ENCODE data around the gene ATP11A. TPM values are rescaled to one million over a fixed set of nuclear protein-coding genes. Genes with fewer than 3 reads are reported as not detected.

Gene ATP11A
- total and polyA plus RNA-seq, 7 donors = 3.9 to 48.6 (median 26.4) TPM

DNA sequence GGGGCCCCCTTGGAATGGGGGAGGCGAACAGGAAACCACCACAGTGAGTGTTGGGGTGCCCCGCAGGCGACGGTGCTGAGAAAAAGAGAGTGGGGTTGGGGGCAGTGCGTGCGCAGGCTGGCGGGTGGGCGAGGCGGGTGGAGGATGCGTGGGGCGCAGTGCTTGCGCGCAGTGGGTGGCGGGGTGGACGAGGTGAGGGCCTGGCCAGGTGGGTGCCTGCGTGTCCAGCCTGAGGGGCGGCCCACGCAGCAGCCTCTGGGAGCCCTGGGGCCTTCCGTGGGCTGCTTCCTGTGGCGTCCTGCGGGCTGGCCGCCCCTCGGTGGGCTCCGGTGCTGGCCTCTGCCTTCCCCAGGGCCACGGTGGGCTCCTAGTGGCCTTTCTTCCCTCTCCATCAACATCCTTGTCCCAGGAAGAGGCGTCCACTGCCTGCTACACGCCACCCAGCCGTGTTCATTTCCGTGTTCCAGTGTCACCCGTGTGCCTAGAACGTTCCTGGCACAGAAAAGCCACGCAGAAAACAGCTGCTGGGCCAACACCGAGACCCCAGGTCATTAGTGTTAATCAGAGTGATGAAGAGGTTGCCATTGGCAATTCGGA lies 7.1 kb downstream of the ATP11A start:
- Histone ChIP-seq H3K4me3 (no peak overlapping the region), H3K27ac (no peak overlapping the region), H3K27me3 (ENCODE audit: insufficient read depth in 3 of 3, low read length in 2 of 3) (no peaks in the 10 kb centered on the region), H3K9me3 (no peaks in the 10 kb centered on the region), H3K4me1 (peaks cover 34% of the 10 kb centered on the region), H3K36me3 (ENCODE audit: insufficient read depth in 1 of 2, low read depth in 1 of 2) (no peaks in the 10 kb centered on the region)
- ATAC-seq (no peak), DNase-seq (peak in 1 of 2 donors; percentile 33)
- WGBS, 3 donors = 96 to 97% (median 97%) methylated on average over 21 to 34 of the region's 34 CpGs
- intact Hi-C loops (cut with DNase I) = no loop called here
- TF ChIP-seq, protein P1, sequence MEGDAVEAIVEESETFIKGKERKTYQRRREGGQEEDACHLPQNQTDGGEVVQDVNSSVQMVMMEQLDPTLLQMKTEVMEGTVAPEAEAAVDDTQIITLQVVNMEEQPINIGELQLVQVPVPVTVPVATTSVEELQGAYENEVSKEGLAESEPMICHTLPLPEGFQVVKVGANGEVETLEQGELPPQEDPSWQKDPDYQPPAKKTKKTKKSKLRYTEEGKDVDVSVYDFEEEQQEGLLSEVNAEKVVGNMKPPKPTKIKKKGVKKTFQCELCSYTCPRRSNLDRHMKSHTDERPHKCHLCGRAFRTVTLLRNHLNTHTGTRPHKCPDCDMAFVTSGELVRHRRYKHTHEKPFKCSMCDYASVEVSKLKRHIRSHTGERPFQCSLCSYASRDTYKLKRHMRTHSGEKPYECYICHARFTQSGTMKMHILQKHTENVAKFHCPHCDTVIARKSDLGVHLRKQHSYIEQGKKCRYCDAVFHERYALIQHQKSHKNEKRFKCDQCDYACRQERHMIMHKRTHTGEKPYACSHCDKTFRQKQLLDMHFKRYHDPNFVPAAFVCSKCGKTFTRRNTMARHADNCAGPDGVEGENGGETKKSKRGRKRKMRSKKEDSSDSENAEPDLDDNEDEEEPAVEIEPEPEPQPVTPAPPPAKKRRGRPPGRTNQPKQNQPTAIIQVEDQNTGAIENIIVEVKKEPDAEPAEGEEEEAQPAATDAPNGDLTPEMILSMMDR (IDR thresholded peaks at IDR 0.05) = no peak

- Histone ChIP-seq H3K36me3 (ENCODE audit: insufficient read depth in 1 of 2, low read depth in 1 of 2) (no peaks in the 10 kb centered on the region), H3K27ac (no peak overlapping the region), H3K27me3 (ENCODE audit: insufficient read depth in 3 of 3, low read length in 2 of 3) (no peaks in the 10 kb centered on the region), H3K4me3 (no peak overlapping the region), H3K9me3 (no peaks in the 10 kb centered on the region), H3K4me1 (peaks cover 30% of the 10 kb centered on the region)
- WGBS, 3 donors = 59 to 76% (median 66%) methylated on average over 19 of the region's 19 CpGs
- intact Hi-C loops (cut with DNase I) = no loop called here
- TF ChIP-seq, protein P1 (IDR thresholded peaks at IDR 0.05) = no peak
- no peak for ATAC-seq
- DNase-seq = peak in 1 of 2 donors; percentile 66
These were observed 8.2 kb downstream of the ATP11A start for GRCh38 chr13:112697756-112698655.

- ATAC-seq = peak; percentile 37 to 69 (median 62)
- intact Hi-C loops (cut with DNase I) = no loop called here
- no peaks in the 10 kb centered on the region for H3K36me3 ChIP-seq (ENCODE audit: insufficient read depth in 1 of 2, low read depth in 1 of 2)
- H3K4me3 ChIP-seq = no peak overlapping the region
- H3K27ac ChIP-seq = no peak overlapping the region
- peak in 1 of 2 donors; percentile 39 for DNase-seq
- TF ChIP-seq, protein P1 (IDR thresholded peaks at IDR 0.05) = no peak
- peaks cover 25% of the 10 kb centered on the region for H3K4me1 ChIP-seq
- 40 to 56% (median 42%) methylated on average over 13 of the region's 13 CpGs for WGBS, 3 donors
- no peaks in the 10 kb centered on the region for H3K9me3 ChIP-seq
- no peaks in the 10 kb centered on the region for H3K27me3 ChIP-seq (ENCODE audit: insufficient read depth in 3 of 3, low read length in 2 of 3)
These were observed 9.6 kb downstream of the ATP11A start for GRCh38 chr13:112699322-112699918.

DNA sequence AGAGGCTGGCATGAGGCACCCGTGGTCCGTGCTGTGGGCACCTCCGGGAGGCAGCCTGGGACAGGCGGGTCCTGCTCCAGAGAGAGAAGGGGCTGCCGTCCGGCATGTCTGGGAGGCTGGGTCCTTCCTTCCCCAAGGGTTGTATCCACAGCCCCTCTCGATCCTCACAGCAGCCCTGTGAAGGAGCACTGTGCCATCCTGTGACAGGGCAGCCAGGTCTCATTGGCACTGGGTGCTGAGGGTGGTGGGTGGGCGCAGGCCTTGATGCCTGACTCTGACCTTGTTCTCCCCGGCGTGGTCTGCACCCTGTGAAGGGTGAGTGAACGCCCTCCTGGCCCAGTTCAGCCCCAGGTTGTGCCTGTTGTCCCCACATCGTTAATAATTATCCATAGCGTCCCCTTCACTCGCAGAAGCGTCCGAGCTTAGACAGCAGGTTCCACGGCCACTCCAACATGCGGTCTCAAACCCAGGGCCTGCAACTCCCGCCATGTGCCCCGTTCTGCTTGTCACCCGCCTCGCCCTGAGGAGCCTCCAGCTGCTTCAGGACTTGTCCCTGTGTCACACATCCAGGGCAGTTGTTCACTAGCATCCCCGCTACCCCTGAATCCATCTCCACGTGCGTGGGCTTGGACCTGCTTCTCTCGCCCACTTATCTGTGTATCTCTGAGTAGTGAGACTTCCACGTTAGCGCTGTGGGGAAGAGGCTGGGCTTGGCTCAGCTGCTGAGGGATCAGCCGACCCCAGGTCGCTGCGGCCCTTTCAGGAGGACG lies 10.6 kb downstream of the ATP11A start:
- no peak overlapping the region for H3K27ac ChIP-seq
- H3K4me1 ChIP-seq = peaks cover 20% of the 10 kb centered on the region

More for the DNA sequence above, 10.6 kb downstream of the ATP11A start:
- Histone ChIP-seq H3K36me3 (ENCODE audit: insufficient read depth in 1 of 2, low read depth in 1 of 2) (no peaks in the 10 kb centered on the region), H3K9me3 (no peaks in the 10 kb centered on the region), H3K4me3 (no peak overlapping the region), H3K27me3 (ENCODE audit: insufficient read depth in 3 of 3, low read length in 2 of 3) (no peaks in the 10 kb centered on the region)
- intact Hi-C loops (cut with DNase I) = no loop called here
- TF ChIP-seq, protein P1 (IDR thresholded peaks at IDR 0.05) = no peak
- DNase-seq (peak in 1 of 2 donors; percentile 50), ATAC-seq (no peak)
- WGBS, 3 donors = 92 to 94% (median 93%) methylated on average over 30 to 32 of the region's 32 CpGs

Data from psoas muscle (tissue), 8 donors.